GM12878 (cell line): ENCODE data around the gene PRORP. TPM values are rescaled to one million over a fixed set of nuclear protein-coding genes. Genes with fewer than 3 reads are reported as not detected.

ENCODE experiments used
- ASH2L ChIP-seq: fragments of 300-600, 200-600 bp; sonication (generic); IDR thresholded peaks from 2 replicates; pipeline ENCODE4 v1.6.1; 2017; ENCODE audit warnings: low read depth, mild to moderate bottlenecking, borderline replicate concordance
- BMI1 ChIP-seq: fragments of 450-650 bp; IDR thresholded peaks from 2 replicates; pipeline ENCODE4 v1.6.1; 2016; ENCODE audit warnings: mild to moderate bottlenecking, moderate library complexity, borderline replicate concordance
- DPF2 ChIP-seq: fragments of 450-650 bp; IDR thresholded peaks from 2 replicates; pipeline ENCODE4 v1.6.1; 2017; ENCODE audit warnings: mild to moderate bottlenecking
- EED ChIP-seq: sonication (generic); IDR thresholded peaks from 2 replicates; pipeline ENCODE4 v1.6.1; 2016; ENCODE audit warnings: antibody characterized with exemption, low read depth
- ETV6 ChIP-seq, 2 experiments: fragments of 450-650 bp in 1 of 2; IDR thresholded peaks in 1 of 2; conservative IDR thresholded peaks in 1 of 2; 2 replicates each; pipeline ENCODE4 v1.6.1; 2014; ENCODE audit warnings: antibody characterized with exemption in 1 of 2, borderline replicate concordance in 1 of 2, low read depth in 1 of 2, mild to moderate bottlenecking in 1 of 2, moderate library complexity in 1 of 2
- GABPA ChIP-seq: IDR thresholded peaks from 2 replicates; pipeline ENCODE4 v1.6.1; 2014; ENCODE audit warnings: antibody characterized with exemption, low read depth, mild to moderate bottlenecking, inconsistent platforms
- HCFC1 ChIP-seq: fragments of 150-350 bp; IDR thresholded peaks from 2 replicates; pipeline ENCODE4 v1.6.1; 2014; ENCODE audit warnings: low read length
- HDAC6 ChIP-seq: fragments of 200-600 bp; sonication (generic); IDR thresholded peaks from one replicate; pipeline ENCODE4 v1.8.0; 2017; ENCODE audit warnings: antibody characterized with exemption; ENCODE audit not compliant: unreplicated experiment
- IKZF2 ChIP-seq, 2 experiments: fragments of 450-650 bp; IDR thresholded peaks; 2 replicates each; pipeline ENCODE4 v1.6.1; 2017; ENCODE audit warnings: mild to moderate bottlenecking in 2 of 2, moderate library complexity in 2 of 2
- JUNB ChIP-seq: IDR thresholded peaks from 2 replicates; pipeline ENCODE4 v1.6.1; 2016; ENCODE audit warnings: antibody characterized with exemption, mild to moderate bottlenecking
- NR2C2 ChIP-seq: IDR thresholded peaks from 2 replicates; pipeline ENCODE4 v1.6.1; 2011; ENCODE audit warnings: borderline replicate concordance, low read depth; ENCODE audit not compliant: control insufficient read depth, insufficient read length
- PML ChIP-seq: IDR thresholded peaks from 2 replicates; pipeline ENCODE4 v1.6.1; 2012; ENCODE audit warnings: low read length, inconsistent platforms
- POU2F2 ChIP-seq: IDR thresholded peaks from 3 replicates; pipeline ENCODE4 v1.6.1; 2011; ENCODE audit warnings: low read depth, mild to moderate bottlenecking, low read length, borderline replicate concordance
- RELA ChIP-seq: fragments of 450-650 bp; IDR thresholded peaks from 2 replicates; pipeline ENCODE4 v1.8.0; 2014; ENCODE audit warnings: borderline replicate concordance; ENCODE audit not compliant: partially characterized antibody
- SPI1 ChIP-seq: IDR thresholded peaks from 2 replicates; pipeline ENCODE4 v1.6.1; 2011; ENCODE audit warnings: low read depth, mild to moderate bottlenecking, low read length, moderate library complexity, borderline replicate concordance; ENCODE audit not compliant: insufficient read depth
- ZBED1 ChIP-seq: IDR thresholded peaks from 2 replicates; pipeline ENCODE4 v1.6.1; 2016; ENCODE audit warnings: borderline replicate concordance
- polyA plus RNA-seq, 11 experiments: library from polyadenylated mRNA; depleted of rRNA in 4 of 11; unstranded in 6 of 11; stranded (reverse) in 5 of 11; fragments of >200 nt; fragmentation: Nextera tagmentation in 4 of 11; fragmentation: Illumina TruSeq in 1 of 11; extraction: Ambion mirVana in 4 of 11; extraction: Trizol in 1 of 11; gene quantifications; 1 replicate in 1 of 11; 2 replicates in 10 of 11; pipeline versions ENCODE4 v1.2.1 to v1.2.3, GENCODE V29; 2011 to 2016; ENCODE audit warnings: inconsistent platforms in 2 of 11, missing spikeins in 2 of 11, low read depth in 1 of 11
- total RNA-seq, 4 experiments: library from RNA; depleted of rRNA in 3 of 4; stranded (reverse); fragments of >200 nt in 3 of 4; fragmentation: Illumina TruSeq in 1 of 4; extraction: Trizol in 1 of 4; gene quantifications; 2 replicates each; pipeline versions ENCODE4 v1.2.1 to v1.2.3, GENCODE V29; 2013 to 2021
- TF ChIP-seq, protein P1 (sequence below): fragments of 450-650 bp; IDR thresholded peaks from 2 replicates; pipeline ENCODE4 v1.6.1; 2017; ENCODE audit warnings: low read depth, mild to moderate bottlenecking, moderate library complexity
- TF ChIP-seq, protein P2 (sequence below): IDR thresholded peaks from 2 replicates; pipeline ENCODE4 v1.6.1; 2012; ENCODE audit warnings: improper control_type of control experiment, low read depth, low read length; ENCODE audit not compliant: insufficient replicate concordance
- TF ChIP-seq, protein P3 (sequence below): fragments of 450-650 bp; IDR thresholded peaks from 2 replicates; pipeline ENCODE4 v1.6.1; 2017; ENCODE audit warnings: antibody characterized with exemption, mild to moderate bottlenecking, moderate library complexity

Gene PRORP
- total and polyA plus RNA-seq, 10 of the 15 experiments (the other 5 are each of a cell fraction or from before 2014, with no cell fraction given), result 38.8 to 61.3 (median 46.7) TPM

DNA sequence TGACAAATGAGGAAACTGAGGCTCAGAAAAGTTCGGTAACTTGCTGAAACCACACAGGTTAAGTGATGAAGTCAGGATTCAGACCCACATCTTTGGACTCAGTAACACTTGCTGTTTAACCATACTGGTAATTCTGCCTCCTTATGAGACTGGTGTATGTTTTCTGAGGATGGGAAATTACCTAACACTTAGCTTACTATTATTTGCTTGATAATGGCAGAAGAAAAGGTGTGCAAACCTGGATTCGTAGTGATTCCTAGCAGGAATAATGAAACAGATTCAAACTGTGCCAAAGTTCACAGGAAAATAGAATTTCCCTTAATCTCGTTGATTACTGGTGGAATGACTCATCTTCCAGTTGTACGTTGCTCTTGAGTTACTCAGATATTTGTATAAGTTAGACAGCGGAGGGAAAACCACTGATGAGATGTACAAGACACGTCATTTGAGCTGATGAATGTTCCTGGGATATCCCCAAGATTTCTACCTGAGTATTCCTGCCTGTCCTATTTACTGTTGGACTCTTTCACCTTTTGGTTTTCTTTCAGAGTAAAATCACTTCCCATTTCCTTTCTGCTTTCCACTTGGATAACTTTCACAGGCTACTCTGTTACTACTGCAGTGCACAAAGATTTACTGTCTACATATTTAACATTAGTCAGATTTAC is 37.5 kb downstream of the PRORP start (continued):
- TF ChIP-seq SPI1 (no peak), IKZF2 (IDR thresholded peaks at IDR 0.05) (peak; percentile 92), ETV6 (conservative IDR thresholded peaks at IDR 0.05 in 1 of 2, IDR thresholded peaks at IDR 0.05 in 1 of 2; ENCODE audit: borderline replicate concordance in 1 of 2, low read depth in 1 of 2) (no peak; a peak in 1 of 4 replicates), EED (peak; percentile 78), ZBED1 (no peak), HDAC6 (no peak), ASH2L (no peak), DPF2 (peak; percentile 64; the same call in 1 of the 2 replicates), POU2F2 (no peak), JUNB (peak; percentile 72), BMI1 (no peak), GABPA (no peak), PML (no peak), NR2C2 (no peak), HCFC1 (no peak), RELA (no peak)
- TF ChIP-seq, protein P1, sequence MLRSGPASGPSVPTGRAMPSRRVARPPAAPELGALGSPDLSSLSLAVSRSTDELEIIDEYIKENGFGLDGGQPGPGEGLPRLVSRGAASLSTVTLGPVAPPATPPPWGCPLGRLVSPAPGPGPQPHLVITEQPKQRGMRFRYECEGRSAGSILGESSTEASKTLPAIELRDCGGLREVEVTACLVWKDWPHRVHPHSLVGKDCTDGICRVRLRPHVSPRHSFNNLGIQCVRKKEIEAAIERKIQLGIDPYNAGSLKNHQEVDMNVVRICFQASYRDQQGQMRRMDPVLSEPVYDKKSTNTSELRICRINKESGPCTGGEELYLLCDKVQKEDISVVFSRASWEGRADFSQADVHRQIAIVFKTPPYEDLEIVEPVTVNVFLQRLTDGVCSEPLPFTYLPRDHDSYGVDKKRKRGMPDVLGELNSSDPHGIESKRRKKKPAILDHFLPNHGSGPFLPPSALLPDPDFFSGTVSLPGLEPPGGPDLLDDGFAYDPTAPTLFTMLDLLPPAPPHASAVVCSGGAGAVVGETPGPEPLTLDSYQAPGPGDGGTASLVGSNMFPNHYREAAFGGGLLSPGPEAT, result peak; percentile 80
- TF ChIP-seq, protein P2, sequence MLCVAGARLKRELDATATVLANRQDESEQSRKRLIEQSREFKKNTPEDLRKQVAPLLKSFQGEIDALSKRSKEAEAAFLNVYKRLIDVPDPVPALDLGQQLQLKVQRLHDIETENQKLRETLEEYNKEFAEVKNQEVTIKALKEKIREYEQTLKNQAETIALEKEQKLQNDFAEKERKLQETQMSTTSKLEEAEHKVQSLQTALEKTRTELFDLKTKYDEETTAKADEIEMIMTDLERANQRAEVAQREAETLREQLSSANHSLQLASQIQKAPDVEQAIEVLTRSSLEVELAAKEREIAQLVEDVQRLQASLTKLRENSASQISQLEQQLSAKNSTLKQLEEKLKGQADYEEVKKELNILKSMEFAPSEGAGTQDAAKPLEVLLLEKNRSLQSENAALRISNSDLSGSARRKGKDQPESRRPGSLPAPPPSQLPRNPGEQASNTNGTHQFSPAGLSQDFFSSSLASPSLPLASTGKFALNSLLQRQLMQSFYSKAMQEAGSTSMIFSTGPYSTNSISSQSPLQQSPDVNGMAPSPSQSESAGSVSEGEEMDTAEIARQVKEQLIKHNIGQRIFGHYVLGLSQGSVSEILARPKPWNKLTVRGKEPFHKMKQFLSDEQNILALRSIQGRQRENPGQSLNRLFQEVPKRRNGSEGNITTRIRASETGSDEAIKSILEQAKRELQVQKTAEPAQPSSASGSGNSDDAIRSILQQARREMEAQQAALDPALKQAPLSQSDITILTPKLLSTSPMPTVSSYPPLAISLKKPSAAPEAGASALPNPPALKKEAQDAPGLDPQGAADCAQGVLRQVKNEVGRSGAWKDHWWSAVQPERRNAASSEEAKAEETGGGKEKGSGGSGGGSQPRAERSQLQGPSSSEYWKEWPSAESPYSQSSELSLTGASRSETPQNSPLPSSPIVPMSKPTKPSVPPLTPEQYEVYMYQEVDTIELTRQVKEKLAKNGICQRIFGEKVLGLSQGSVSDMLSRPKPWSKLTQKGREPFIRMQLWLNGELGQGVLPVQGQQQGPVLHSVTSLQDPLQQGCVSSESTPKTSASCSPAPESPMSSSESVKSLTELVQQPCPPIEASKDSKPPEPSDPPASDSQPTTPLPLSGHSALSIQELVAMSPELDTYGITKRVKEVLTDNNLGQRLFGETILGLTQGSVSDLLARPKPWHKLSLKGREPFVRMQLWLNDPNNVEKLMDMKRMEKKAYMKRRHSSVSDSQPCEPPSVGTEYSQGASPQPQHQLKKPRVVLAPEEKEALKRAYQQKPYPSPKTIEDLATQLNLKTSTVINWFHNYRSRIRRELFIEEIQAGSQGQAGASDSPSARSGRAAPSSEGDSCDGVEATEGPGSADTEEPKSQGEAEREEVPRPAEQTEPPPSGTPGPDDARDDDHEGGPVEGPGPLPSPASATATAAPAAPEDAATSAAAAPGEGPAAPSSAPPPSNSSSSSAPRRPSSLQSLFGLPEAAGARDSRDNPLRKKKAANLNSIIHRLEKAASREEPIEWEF, result no peak
- TF ChIP-seq, protein P3, sequence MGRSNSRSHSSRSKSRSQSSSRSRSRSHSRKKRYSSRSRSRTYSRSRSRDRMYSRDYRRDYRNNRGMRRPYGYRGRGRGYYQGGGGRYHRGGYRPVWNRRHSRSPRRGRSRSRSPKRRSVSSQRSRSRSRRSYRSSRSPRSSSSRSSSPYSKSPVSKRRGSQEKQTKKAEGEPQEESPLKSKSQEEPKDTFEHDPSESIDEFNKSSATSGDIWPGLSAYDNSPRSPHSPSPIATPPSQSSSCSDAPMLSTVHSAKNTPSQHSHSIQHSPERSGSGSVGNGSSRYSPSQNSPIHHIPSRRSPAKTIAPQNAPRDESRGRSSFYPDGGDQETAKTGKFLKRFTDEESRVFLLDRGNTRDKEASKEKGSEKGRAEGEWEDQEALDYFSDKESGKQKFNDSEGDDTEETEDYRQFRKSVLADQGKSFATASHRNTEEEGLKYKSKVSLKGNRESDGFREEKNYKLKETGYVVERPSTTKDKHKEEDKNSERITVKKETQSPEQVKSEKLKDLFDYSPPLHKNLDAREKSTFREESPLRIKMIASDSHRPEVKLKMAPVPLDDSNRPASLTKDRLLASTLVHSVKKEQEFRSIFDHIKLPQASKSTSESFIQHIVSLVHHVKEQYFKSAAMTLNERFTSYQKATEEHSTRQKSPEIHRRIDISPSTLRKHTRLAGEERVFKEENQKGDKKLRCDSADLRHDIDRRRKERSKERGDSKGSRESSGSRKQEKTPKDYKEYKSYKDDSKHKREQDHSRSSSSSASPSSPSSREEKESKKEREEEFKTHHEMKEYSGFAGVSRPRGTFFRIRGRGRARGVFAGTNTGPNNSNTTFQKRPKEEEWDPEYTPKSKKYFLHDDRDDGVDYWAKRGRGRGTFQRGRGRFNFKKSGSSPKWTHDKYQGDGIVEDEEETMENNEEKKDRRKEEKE, result no peak
